HCT116 (cell line): ENCODE results near the gene CLK1. TPM values are rescaled to one million over a fixed set of nuclear protein-coding genes. Genes with fewer than 3 reads are reported as not detected.
A peak's percentile ranks its signal among the peaks of the same experiment; 100 is the strongest.

ENCODE experiments used
- ATAC-seq: fragments of 200-7000 bp; cut with Tn5 transposase; 2 replicates; pipeline ENCODE4 v1.9.1; 2020; ENCODE audit warnings: mild to moderate bottlenecking, moderate library complexity
- BruUV-seq: library from RNA; stranded (reverse); fragments of 400-500 nt; replicated peaks from 2 replicates; lab custom pipeline; 2021; lab: Mats Ljungman, UMichigan
- CTCF ChIA-PET: fragments of 300-600 bp; sonication (Branson Sonifier 250); formaldehyde crosslinking; loops from one replicate; lab custom pipeline; 2021; ENCODE audit warnings: antibody characterized with exemption; lab: Charles Lee
- POLR2A ChIA-PET: fragments of 300-600, 350-600 bp; sonication (Branson Sonifier 250); formaldehyde crosslinking; loops from one replicate; lab custom pipeline; 2021; ENCODE audit warnings: antibody characterized with exemption; lab: Charles Lee
- RAD21 ChIA-PET, 2 experiments: fragments of 300-600 bp; sonication (Branson Sonifier 250); formaldehyde crosslinking; loops; one replicate each; lab custom pipeline; 2023; ENCODE audit warnings: low total read pairs in 2 of 2; ENCODE audit not compliant: uncharacterized antibody in 2 of 2, unreplicated experiment in 2 of 2, low non-redundant PET in 1 of 2; lab: Charles Lee
- DNase-seq: peaks from one replicate; pipeline ENCODE4 v3.0.0-alpha.2; 2010; ENCODE audit warnings: low read depth, low spot score
- H2AFZ ChIP-seq: fragments of 200-600 bp; shearing (Covaris generic), sonication (generic); 2 replicates; pipeline ENCODE4 v1.6.1; 2017; ENCODE audit warnings: low read depth, mixed run types, mixed read lengths, antibody characterized with exemption, low read length; ENCODE audit not compliant: poor library complexity, severe bottlenecking
- H3K27ac ChIP-seq: 2 replicates; pipeline ENCODE4 v1.5.1; 2012; ENCODE audit warnings: low read depth, low read length
- H3K27me3 ChIP-seq: fragments of 200-600 bp; sonication (generic); 2 replicates; pipeline ENCODE4 v1.6.1; 2016; ENCODE audit warnings: mixed run types, low read length, mixed read lengths; ENCODE audit not compliant: insufficient read depth
- H3K36me3 ChIP-seq, 2 experiments: fragments of 200-500 bp in 1 of 2; fragments of 200-600 bp in 1 of 2; sonication (Bioruptor generic) in 1 of 2; sonication (generic) in 1 of 2; 2 replicates each; pipeline versions ENCODE4 v1.5.1 to v1.6.1; 2014 to 2016; ENCODE audit warnings: low read length in 2 of 2, inconsistent platforms in 1 of 2, mixed read lengths in 1 of 2, mixed run types in 1 of 2; ENCODE audit not compliant: insufficient read depth in 2 of 2, control insufficient read depth in 1 of 2
- H3K4me1 ChIP-seq, 2 experiments: fragments of 200-600 bp in 1 of 2; sonication (generic) in 1 of 2; 2 replicates each; pipeline versions ENCODE4 v1.5.1 to v1.6.1; 2012 to 2017; ENCODE audit warnings: low read length in 2 of 2, inconsistent platforms in 1 of 2, mild to moderate bottlenecking in 1 of 2, mixed read lengths in 1 of 2, mixed run types in 1 of 2, moderate library complexity in 1 of 2; ENCODE audit not compliant: insufficient read depth in 2 of 2, control insufficient read depth in 1 of 2
- H3K4me2 ChIP-seq: fragments of 200-600 bp; sonication (generic); 2 replicates; pipeline ENCODE4 v1.6.1; 2017; ENCODE audit warnings: mixed run types, low read length, mixed read lengths
- H3K4me3 ChIP-seq, 2 experiments: fragments of 200-600 bp in 1 of 2; sonication (generic) in 1 of 2; replicated peaks in 1 of 2; 2 replicates each; pipeline ENCODE4 v1.5.1; 2011 to 2016; ENCODE audit warnings: low read length in 2 of 2, control low read depth in 1 of 2, low read depth in 1 of 2, mild to moderate bottlenecking in 1 of 2, mixed read lengths in 1 of 2, mixed run types in 1 of 2
- H3K79me2 ChIP-seq: fragments of 200-600 bp; sonication (generic); 2 replicates; pipeline ENCODE4 v1.6.1; 2017; ENCODE audit warnings: mild to moderate bottlenecking, mixed run types, low read length, moderate library complexity, mixed read lengths; ENCODE audit not compliant: insufficient read depth
- H3K9ac ChIP-seq: fragments of 200-600 bp; sonication (generic); 2 replicates; pipeline ENCODE4 v1.6.1; 2016; ENCODE audit warnings: low read length, mixed read lengths
- H3K9me2 ChIP-seq: fragments of 200-600 bp; sonication (generic), shearing (Covaris generic); 2 replicates; pipeline ENCODE4 v1.6.1; 2017; ENCODE audit warnings: mixed run types, mild to moderate bottlenecking, moderate library complexity; ENCODE audit not compliant: insufficient read depth
- H3K9me3 ChIP-seq, 2 experiments: fragments of 200-500 bp in 1 of 2; fragments of 200-600 bp in 1 of 2; sonication (Bioruptor generic) in 1 of 2; sonication (generic) in 1 of 2; 2 replicates each; pipeline ENCODE4 v1.6.1; 2014 to 2017; ENCODE audit warnings: low read length in 2 of 2, mixed read lengths in 2 of 2, inconsistent platforms in 1 of 2, low read depth in 1 of 2, mild to moderate bottlenecking in 1 of 2, mixed run types in 1 of 2, moderate library complexity in 1 of 2; ENCODE audit not compliant: control insufficient read depth in 1 of 2, insufficient read depth in 1 of 2
- H4K20me1 ChIP-seq: fragments of 200-600 bp; sonication (generic), shearing (Covaris generic); 2 replicates; pipeline ENCODE4 v1.6.1; 2017; ENCODE audit warnings: mixed run types, mild to moderate bottlenecking, moderate library complexity; ENCODE audit not compliant: insufficient read depth
- CBX3 ChIP-seq: IDR thresholded peaks from 2 replicates; pipeline ENCODE4 v1.6.1; 2012; ENCODE audit warnings: low read depth
- CEBPB ChIP-seq: IDR thresholded peaks from 2 replicates; pipeline ENCODE4 v1.6.1; 2012; ENCODE audit warnings: low read depth
- CTCF ChIP-seq, 3 experiments: fragments of 200-600 bp in 1 of 3; sonication (generic) in 1 of 3; IDR thresholded peaks in 2 of 3; conservative IDR thresholded peaks in 1 of 3; 2 replicates each; pipeline ENCODE4 v1.5.1; 2012 to 2017; ENCODE audit warnings: low read depth in 2 of 3, low read length in 2 of 3, antibody characterized with exemption in 1 of 3, borderline replicate concordance in 1 of 3, control low read depth in 1 of 3, mild to moderate bottlenecking in 1 of 3, mixed read lengths in 1 of 3, mixed run types in 1 of 3, moderate library complexity in 1 of 3; ENCODE audit not compliant: insufficient read depth in 1 of 3
- EGR1 ChIP-seq: IDR thresholded peaks from 2 replicates; pipeline ENCODE4 v1.6.1; 2012; ENCODE audit warnings: low read depth
- ELF1 ChIP-seq: IDR thresholded peaks from 2 replicates; pipeline ENCODE4 v1.6.1; 2012; ENCODE audit warnings: low read depth, borderline replicate concordance
- EZH2 ChIP-seq: fragments of 200-600 bp; sonication (generic); IDR thresholded peaks from 2 replicates; pipeline ENCODE4 v1.6.1; 2017; ENCODE audit warnings: antibody characterized with exemption, mixed run types
- EZH2phosphoT487 ChIP-seq: fragments of 200-600 bp; IDR thresholded peaks from 2 replicates; pipeline ENCODE4 v1.6.1; 2018; ENCODE audit warnings: antibody characterized with exemption, borderline replicate concordance
- FOSL1 ChIP-seq: IDR thresholded peaks from 2 replicates; pipeline ENCODE4 v1.6.1; 2012; ENCODE audit warnings: low read depth
- JUND ChIP-seq: IDR thresholded peaks from 2 replicates; pipeline ENCODE4 v1.6.1; 2012
- POLR2A ChIP-seq: IDR thresholded peaks from 2 replicates; pipeline ENCODE4 v1.7.0; 2011; ENCODE audit warnings: borderline replicate concordance; ENCODE audit not compliant: insufficient read depth, insufficient read length; ENCODE audit errors: extremely low read depth
- REST ChIP-seq: IDR thresholded peaks from 2 replicates; pipeline ENCODE4 v1.6.1; 2012; ENCODE audit warnings: low read depth
- SIN3A ChIP-seq: IDR thresholded peaks from 2 replicates; pipeline ENCODE4 v1.6.1; 2012; ENCODE audit warnings: low read depth
- SP1 ChIP-seq: IDR thresholded peaks from 2 replicates; pipeline ENCODE4 v1.6.1; 2012; ENCODE audit warnings: low read depth
- SRF ChIP-seq: IDR thresholded peaks from 2 replicates; pipeline ENCODE4 v1.6.1; 2012; ENCODE audit warnings: low read depth
- YY1 ChIP-seq: IDR thresholded peaks from 2 replicates; pipeline ENCODE4 v1.6.1; 2011; ENCODE audit warnings: low read length, low read depth, moderate library complexity, mild to moderate bottlenecking; ENCODE audit not compliant: insufficient replicate concordance; ENCODE audit errors: extremely low read depth
- ZFX ChIP-seq: fragments of 450-650 bp; IDR thresholded peaks from 2 replicates; pipeline ENCODE4 v1.6.1; 2017
- ZNF274 ChIP-seq: fragments of 200-500 bp; sonication (Bioruptor generic); IDR thresholded peaks from 2 replicates; pipeline ENCODE4 v1.6.1; 2014; ENCODE audit warnings: mild to moderate bottlenecking, low read depth, low read length, inconsistent platforms
- intact Hi-C: fragments of 100-400 bp; cut with micrococcal nuclease; formaldehyde crosslinking; loops from 2 replicates; pipeline ENCODE4 v1.10.0; 2022
- total RNA-seq: library from RNA; stranded (reverse); gene quantifications from one replicate; pipeline ENCODE4 v1.2.1, GENCODE V29; 2021; ENCODE audit not compliant: unreplicated experiment
- TF ChIP-seq, protein P1 (sequence below): IDR thresholded peaks from 2 replicates; pipeline ENCODE4 v1.6.1; 2012
- TF ChIP-seq, protein P2 (sequence below): IDR thresholded peaks from 2 replicates; pipeline ENCODE4 v1.6.1; 2012
- TF ChIP-seq, protein P3 (sequence below): IDR thresholded peaks from 2 replicates; pipeline ENCODE4 v1.6.1; 2011; ENCODE audit warnings: mild to moderate bottlenecking, low read length, moderate library complexity; ENCODE audit not compliant: insufficient replicate concordance; ENCODE audit errors: extremely low read depth

CLK1 gene
- total RNA-seq, 1 experiment from 2014 or later = 49.1 TPM

DNA sequence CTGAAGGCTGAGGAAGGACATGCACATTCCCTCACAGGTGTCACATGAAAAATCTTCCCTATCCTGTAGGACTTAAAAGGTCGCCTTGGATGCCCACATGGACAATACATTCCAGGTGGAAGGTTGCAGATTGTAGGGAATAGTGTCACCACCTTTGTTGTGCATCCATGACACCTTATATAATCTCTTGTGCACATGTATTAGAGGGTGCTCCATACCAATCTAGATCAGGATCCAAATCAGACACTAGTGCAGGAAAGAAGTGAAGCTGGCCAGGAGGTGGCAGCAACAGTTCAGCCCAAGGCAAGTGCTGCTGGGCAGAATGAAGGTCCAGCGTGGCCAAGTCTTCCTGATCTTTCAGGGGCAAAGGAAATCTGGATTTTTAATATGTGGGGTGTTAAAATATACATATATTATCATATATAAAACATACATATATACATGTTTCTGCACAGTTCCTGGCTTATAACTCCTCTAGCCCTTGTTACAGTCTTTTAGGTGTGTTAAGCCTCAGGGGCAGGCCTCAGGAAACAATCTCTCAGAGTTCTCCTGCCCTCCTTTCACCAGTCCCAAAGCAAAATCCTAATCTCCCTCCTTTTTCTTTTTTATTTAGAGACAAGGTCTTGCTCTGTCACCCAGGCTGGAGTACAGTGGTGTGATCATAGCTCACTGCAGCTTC lies 41.3 kb upstream of the CLK1 start:
- BruUV-seq = no TSS peak
- CTCF ChIA-PET = interaction anchor here (0.5 to 5.0 kb wide), 10 partner anchors 27 to 326 kb away, joined by 3 to 55 read pairs (median 4); partner anchors contain the start of gene CASP10
- no peak overlapping the region for H3K4me3 ChIP-seq
- H3K9ac ChIP-seq = no peak overlapping the region
- H3K79me2 ChIP-seq = no peaks in the 10 kb centered on the region
- no peaks in the 10 kb centered on the region for H3K9me3 ChIP-seq
- RAD21 ChIA-PET = interaction anchor here (1.0 to 2.4 kb wide), 7 partner anchors 163 to 326 kb away, joined by 3 to 10 read pairs (median 6); no protein-coding TSS in a partner anchor
- ATAC-seq (peak; percentile 83), DNase-seq (peak; percentile 69)
- H3K27ac ChIP-seq = no peak overlapping the region
- H3K4me2 ChIP-seq = no peak overlapping the region
- peaks cover 0 to 5% of the 10 kb centered on the region in 2 experiments; a peak in 1 of 4 replicates for H3K4me1 ChIP-seq
- H3K36me3 ChIP-seq = peaks cover 34% of the 10 kb centered on the region in 2 experiments
- H3K27me3 ChIP-seq = no peaks in the 10 kb centered on the region
- peaks cover 3% of the 10 kb centered on the region for H4K20me1 ChIP-seq
- POLR2A ChIA-PET = no interaction called here
- no peak overlapping the region for H2AFZ ChIP-seq
- intact Hi-C loops = loop anchor here (1.0 to 10.0 kb wide), 5 partner anchors 164 to 459 kb away; no protein-coding TSS in a partner anchor
- no peaks in the 10 kb centered on the region for H3K9me2 ChIP-seq
- TF ChIP-seq CBX3 (no peak), CTCF (IDR thresholded peaks at IDR 0.05 in 2 of 3, conservative IDR thresholded peaks at IDR 0.05 in 1 of 3; ENCODE audit: borderline replicate concordance in 1 of 3, insufficient read depth in 1 of 3, low read depth in 2 of 3, low read length in 2 of 3) (peak; percentile 77 to 92 (median 82)), SRF (no peak), SIN3A (no peak), ZNF274 (no peak), ELF1 (no peak), EZH2phosphoT487 (no peak), SP1 (no peak), JUND (no peak), EZH2 (no peak), FOSL1 (no peak), ZFX (no peak), YY1 (no peak), REST (no peak), EGR1 (no peak), CEBPB (no peak), POLR2A (no peak)
- TF ChIP-seq, protein P1, sequence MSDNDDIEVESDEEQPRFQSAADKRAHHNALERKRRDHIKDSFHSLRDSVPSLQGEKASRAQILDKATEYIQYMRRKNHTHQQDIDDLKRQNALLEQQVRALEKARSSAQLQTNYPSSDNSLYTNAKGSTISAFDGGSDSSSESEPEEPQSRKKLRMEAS = peak; percentile 20; the same call in 1 of the 2 replicates
- TF ChIP-seq, protein P2, sequence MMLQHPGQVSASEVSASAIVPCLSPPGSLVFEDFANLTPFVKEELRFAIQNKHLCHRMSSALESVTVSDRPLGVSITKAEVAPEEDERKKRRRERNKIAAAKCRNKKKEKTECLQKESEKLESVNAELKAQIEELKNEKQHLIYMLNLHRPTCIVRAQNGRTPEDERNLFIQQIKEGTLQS = no peak
- TF ChIP-seq, protein P3, sequence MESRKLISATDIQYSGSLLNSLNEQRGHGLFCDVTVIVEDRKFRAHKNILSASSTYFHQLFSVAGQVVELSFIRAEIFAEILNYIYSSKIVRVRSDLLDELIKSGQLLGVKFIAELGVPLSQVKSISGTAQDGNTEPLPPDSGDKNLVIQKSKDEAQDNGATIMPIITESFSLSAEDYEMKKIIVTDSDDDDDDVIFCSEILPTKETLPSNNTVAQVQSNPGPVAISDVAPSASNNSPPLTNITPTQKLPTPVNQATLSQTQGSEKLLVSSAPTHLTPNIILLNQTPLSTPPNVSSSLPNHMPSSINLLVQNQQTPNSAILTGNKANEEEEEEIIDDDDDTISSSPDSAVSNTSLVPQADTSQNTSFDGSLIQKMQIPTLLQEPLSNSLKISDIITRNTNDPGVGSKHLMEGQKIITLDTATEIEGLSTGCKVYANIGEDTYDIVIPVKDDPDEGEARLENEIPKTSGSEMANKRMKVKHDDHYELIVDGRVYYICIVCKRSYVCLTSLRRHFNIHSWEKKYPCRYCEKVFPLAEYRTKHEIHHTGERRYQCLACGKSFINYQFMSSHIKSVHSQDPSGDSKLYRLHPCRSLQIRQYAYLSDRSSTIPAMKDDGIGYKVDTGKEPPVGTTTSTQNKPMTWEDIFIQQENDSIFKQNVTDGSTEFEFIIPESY = no peak
